Measurements from ENCODE around the gene GOLGA1.
A peak's percentile ranks its signal among the peaks of the same experiment; 100 is the strongest.

GOLGA1 gene

DNA sequence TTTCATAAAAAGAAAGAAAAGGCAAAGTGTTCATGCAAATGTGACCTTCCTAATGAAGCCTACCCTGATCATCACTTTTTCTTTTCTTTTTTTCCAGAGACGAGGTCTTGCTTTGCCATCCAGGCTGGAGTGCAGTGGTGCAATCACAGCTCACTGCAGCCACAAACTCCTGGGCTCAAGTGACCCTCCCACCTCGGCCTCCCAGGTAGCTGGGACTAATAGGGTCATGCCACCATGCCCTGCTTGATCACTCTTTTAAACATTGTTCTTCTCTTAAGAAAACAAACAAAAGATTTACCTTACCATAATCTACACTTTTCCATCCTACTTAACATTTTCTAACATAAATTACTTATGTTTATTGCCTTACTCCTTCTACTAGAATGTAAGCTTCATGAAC, 8.5 kb upstream of the GOLGA1 start:
- no peak overlapping the region for H3K4me3 ChIP-seq (ENCODE audit: low read depth, low read length)
- TF ChIP-seq, protein P1, sequence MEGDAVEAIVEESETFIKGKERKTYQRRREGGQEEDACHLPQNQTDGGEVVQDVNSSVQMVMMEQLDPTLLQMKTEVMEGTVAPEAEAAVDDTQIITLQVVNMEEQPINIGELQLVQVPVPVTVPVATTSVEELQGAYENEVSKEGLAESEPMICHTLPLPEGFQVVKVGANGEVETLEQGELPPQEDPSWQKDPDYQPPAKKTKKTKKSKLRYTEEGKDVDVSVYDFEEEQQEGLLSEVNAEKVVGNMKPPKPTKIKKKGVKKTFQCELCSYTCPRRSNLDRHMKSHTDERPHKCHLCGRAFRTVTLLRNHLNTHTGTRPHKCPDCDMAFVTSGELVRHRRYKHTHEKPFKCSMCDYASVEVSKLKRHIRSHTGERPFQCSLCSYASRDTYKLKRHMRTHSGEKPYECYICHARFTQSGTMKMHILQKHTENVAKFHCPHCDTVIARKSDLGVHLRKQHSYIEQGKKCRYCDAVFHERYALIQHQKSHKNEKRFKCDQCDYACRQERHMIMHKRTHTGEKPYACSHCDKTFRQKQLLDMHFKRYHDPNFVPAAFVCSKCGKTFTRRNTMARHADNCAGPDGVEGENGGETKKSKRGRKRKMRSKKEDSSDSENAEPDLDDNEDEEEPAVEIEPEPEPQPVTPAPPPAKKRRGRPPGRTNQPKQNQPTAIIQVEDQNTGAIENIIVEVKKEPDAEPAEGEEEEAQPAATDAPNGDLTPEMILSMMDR (IDR thresholded peaks at IDR 0.05; ENCODE audit: low read depth, low read length), result no peak

DNA sequence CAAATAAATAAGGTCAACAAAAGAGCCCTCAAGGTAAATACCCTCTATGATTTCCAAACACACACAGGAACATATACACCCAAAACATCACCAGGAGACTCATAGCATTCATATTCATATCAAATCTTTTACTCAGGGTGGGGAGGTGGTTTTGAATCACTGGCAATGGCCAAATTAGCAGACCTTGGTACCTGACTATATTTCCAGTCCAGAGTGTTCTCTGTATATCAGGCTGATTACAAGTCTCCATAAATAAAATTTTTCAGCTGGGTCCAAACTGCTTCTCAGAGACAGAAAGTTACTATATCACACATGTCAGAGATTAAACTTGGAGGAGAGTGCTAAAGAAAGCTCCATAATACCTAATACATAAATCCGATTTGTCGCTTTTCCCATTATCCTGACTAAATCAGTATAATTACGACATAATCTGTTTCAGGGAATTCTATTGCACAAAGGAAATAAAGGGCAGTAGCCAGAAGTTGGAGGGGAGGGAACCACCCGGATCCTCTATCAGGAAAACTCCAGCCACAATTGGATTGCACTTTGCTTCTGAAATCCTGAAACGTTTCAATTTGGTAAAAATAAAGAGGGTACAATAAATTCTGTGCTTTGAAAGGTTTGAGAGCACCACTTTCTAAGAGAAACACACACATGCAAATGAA, 7.0 kb upstream of the GOLGA1 start:
- TF ChIP-seq, protein P1 (IDR thresholded peaks at IDR 0.05; ENCODE audit: low read depth, low read length), result no peak
- no peak overlapping the region for H3K4me3 ChIP-seq (ENCODE audit: low read depth, low read length)

DNA sequence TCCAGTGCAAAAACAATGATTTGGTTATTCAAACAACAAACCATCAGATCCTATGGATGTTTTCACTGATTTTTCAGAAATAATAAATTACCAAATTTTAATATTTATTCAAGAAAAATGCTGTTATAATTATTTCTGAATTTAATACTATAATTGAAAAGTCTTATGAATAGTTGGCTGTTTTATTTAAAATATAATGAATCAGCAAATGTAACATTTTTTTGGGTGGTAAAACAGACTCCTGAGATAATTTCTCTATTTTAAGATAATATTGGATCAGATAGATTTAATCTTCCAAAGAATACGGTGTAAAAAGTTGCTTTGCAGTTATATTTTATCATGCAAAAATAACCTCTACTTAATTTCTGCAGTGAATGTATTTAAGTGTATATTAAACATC, 5.3 kb upstream of the GOLGA1 start:
- TF ChIP-seq, protein P1 (IDR thresholded peaks at IDR 0.05; ENCODE audit: low read depth, low read length), result no peak
- H3K4me3 ChIP-seq (ENCODE audit: low read depth, low read length), result no peak overlapping the region

DNA sequence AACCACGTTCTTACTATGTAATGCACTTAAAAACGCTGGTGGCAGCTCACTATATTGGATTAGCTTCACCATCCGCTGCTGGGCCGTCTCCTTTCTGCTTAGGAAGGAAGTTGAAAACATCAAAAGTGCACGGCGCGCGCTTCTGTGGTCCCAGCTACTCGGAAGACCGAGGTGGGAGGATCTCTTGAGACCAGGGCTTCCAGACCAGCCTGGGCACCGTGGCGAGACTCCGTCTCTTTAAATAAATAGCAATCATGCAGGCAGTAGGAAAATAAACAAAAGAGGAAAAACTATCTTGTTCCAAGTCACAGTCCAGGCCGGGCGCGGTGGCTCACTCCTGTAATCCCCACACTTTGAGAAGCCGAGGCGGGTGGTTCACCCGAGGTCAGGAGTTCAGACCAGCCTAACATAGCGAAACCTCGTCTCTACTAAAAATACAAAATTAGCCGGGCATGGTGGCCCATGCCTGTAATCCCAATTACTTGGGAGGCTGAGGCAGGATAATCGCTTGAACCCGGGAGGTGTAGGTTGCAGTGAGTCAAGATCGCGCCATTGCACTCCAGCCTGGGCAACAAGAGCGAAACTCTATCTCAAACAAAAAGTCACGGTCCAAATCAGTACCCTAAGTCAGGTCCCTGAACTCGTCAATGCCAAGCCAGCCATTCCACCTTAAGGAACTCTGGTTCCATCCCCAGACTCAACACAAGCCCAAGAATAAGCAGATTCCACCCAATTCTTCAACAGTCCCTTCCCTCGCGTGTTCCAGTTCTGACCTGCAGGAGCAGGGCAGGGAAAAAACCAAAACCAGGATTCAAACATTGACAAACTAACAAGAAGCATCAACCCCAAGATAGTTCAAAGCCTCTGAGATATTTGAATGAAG, 1.0 kb upstream of the GOLGA1 start:
- TF ChIP-seq, protein P1 (IDR thresholded peaks at IDR 0.05; ENCODE audit: low read depth, low read length), result no peak
- H3K4me3 ChIP-seq (ENCODE audit: low read depth, low read length), result peak overlapping the region; percentile 88

DNA sequence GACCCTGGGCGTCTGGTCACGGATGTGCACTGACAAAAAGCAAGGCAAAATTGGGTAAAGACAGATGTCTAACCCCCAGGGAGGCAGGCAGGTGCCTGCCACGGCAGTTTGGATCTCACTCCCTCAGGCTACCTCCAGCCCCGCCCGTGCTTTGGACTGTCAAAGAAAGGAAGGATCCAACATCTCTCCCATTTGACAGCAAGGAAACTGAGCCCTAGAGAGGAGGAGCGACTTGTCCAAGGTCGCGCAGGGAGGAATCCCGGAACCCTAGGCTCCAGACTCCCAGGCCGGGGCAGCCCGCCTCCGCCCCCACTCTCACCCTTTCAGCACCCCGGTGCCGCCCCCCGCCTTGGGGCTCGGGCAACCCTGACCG, 376 bp downstream of the GOLGA1 start:
- peak overlapping the region; percentile 88 for H3K4me3 ChIP-seq (ENCODE audit: low read depth, low read length)
- TF ChIP-seq, protein P1 (IDR thresholded peaks at IDR 0.05; ENCODE audit: low read depth, low read length), result no peak

DNA sequence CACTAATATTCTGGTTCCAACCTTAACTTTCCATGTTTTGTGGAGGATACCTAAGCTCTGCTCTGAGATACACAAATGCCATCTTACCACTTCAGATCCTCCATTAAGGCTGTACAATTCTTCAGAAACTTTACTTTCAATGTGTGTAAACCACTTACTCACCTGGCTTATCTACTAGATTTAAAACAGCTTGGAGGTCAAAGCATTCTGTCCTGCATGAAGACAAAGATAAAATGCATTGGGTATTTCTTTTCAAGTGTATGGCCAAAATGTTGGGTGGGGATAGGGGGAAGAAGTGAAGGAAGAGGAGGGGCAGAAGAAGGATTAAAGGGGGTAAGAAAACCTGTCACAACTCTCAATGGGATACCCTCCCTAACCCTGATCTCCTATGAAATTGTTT, 939 bp downstream of the GOLGA1 start:
- peak overlapping the region; percentile 88 for H3K4me3 ChIP-seq (ENCODE audit: low read depth, low read length)
- TF ChIP-seq, protein P1 (IDR thresholded peaks at IDR 0.05; ENCODE audit: low read depth, low read length), result no peak

DNA sequence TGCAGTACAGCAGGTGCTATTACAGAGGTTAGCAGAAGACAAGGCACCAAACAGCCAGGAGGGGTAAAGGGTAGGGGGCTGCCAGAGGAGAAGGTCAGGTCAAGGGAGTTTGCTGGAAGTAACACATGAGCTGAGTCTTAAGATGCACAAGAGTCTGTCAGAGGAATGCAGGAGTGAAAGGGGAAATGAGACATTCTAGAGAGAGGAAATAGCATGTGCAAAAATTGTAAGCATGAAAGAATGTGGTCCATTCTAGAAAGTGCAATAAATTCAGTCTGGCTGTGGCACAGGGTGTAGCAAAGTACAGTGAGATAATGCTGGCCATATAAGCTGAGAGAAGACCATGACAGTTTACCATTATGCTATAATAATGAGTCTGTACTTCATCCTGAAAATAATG, 6.6 kb downstream of the GOLGA1 start:
- H3K4me3 ChIP-seq (ENCODE audit: low read depth, low read length), result no peak overlapping the region
- TF ChIP-seq, protein P1 (IDR thresholded peaks at IDR 0.05; ENCODE audit: low read depth, low read length), result no peak
